ENCODE results near the gene B4GALT2. TPM values are rescaled to one million over a fixed set of nuclear protein-coding genes. Genes with fewer than 3 reads are reported as not detected.
A peak's percentile ranks its signal among the peaks of the same experiment; 100 is the strongest.

B4GALT2 gene, protein sequence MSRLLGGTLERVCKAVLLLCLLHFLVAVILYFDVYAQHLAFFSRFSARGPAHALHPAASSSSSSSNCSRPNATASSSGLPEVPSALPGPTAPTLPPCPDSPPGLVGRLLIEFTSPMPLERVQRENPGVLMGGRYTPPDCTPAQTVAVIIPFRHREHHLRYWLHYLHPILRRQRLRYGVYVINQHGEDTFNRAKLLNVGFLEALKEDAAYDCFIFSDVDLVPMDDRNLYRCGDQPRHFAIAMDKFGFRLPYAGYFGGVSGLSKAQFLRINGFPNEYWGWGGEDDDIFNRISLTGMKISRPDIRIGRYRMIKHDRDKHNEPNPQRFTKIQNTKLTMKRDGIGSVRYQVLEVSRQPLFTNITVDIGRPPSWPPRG
- total RNA-seq = 10 to 100 TPM; 34.8 to 63.9 TPM

DNA sequence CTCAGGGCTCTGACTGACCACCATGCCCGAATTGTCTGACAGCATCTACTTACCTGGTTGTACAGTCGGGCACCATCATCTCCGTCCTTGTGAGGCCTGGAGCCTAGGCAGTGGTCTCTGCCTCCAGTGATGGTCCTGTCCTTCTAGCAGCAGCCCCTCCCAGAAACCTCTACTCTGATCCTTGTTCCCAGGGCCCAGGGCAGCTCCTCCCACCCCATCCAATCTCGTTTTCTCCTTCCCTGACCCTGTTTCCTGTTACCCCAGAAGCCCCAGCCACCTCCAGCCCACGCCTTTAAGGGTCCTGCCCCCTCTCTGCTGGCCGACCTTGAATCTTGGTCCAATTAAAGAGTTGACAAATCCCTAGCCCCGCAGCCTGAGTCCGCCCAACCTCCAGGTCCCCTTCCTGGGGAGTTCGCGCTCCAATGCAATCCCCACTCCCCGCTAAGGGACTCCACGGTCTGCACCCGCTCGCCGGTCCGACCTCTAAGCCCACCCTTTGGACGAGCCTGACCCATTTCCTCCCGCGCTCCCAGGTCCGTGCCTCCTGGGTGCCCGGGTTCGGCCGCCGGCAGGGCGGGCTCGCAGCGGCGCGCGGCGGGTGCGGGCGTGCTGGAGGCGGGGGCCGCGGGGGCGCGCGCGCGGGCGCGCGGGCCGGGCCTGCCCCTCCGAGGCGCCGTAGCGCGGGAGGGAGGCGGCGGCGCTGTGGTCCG, at the start of gene B4GALT2:
Gene B4GALT2 (plus strand): TSS at position 660 of the 710 bp plus-strand sequence. CDS start 1,951 bp downstream, outside the sequence.
- intact Hi-C loops (cut with DNase I) = no loop called here
- TF ChIP-seq POLR2AphosphoS5 (IDR thresholded peaks at IDR 0.05) = no peak
- no peak for TF ChIP-seq POLR2A (IDR thresholded peaks at IDR 0.05)
- TF ChIP-seq, protein P1, sequence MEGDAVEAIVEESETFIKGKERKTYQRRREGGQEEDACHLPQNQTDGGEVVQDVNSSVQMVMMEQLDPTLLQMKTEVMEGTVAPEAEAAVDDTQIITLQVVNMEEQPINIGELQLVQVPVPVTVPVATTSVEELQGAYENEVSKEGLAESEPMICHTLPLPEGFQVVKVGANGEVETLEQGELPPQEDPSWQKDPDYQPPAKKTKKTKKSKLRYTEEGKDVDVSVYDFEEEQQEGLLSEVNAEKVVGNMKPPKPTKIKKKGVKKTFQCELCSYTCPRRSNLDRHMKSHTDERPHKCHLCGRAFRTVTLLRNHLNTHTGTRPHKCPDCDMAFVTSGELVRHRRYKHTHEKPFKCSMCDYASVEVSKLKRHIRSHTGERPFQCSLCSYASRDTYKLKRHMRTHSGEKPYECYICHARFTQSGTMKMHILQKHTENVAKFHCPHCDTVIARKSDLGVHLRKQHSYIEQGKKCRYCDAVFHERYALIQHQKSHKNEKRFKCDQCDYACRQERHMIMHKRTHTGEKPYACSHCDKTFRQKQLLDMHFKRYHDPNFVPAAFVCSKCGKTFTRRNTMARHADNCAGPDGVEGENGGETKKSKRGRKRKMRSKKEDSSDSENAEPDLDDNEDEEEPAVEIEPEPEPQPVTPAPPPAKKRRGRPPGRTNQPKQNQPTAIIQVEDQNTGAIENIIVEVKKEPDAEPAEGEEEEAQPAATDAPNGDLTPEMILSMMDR (IDR thresholded peaks at IDR 0.05) = no peak
- no peaks in the 10 kb centered on the region for H3K27me3 ChIP-seq (replicated peaks; ENCODE audit: insufficient read depth)
- no peaks in the 10 kb centered on the region for H3K9me3 ChIP-seq
- H3K36me3 ChIP-seq = peaks cover 0 to 9% of the 10 kb centered on the region in 2 donors
- H3K4me3 ChIP-seq = peak within 1 kb of the TSS; percentile 65 to 68
- H3K27ac ChIP-seq = peak within 1 kb of the TSS; percentile 50 to 60
- H3K4me1 ChIP-seq (replicated peaks) = peaks cover 30% of the 10 kb centered on the region
- WGBS = 18% methylated on average over 17 of the region's 54 CpGs
- DNase-seq (ENCODE audit: low spot score) = peak; percentile 30

DNA sequence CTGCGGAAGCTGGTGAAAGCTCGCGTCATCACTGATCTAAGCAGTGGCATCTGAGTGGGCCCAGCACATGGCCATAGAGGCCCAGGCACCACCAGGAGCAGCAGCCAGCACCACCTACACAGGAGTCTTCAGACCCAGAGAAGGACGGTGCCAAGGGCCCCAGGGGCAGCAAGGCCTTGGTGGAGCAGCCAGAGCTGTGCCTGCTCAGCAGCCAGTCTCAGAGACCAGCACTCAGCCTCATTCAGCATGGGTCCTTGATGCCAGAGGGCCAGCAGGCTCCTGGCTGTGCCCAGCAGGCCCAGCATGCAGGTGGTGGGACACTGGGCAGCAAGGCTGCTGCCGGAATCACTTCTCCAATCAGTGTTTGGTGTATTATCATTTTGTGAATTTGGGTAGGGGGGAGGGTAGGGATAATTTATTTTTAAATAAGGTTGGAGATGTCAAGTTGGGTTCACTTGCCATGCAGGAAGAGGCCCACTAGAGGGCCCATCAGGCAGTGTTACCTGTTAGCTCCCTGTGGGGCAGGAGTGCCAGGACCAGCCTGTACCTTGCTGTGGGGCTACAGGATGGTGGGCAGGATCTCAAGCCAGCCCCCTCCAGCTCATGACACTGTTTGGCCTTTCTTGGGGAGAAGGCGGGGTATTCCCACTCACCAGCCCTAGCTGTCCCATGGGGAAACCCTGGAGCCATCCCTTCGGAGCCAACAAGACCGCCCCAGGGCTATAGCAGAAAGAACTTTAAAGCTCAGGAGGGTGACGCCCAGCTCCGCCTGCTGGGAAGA, 48.7 kb upstream of the B4GALT2 start:
- no peak overlapping the region for H3K4me3 ChIP-seq
- H3K27me3 ChIP-seq (replicated peaks; ENCODE audit: insufficient read depth) = no peaks in the 10 kb centered on the region
- TF ChIP-seq, protein P1 (IDR thresholded peaks at IDR 0.05) = peak in 3 of 4 experiments; percentile 14 to 37 (median 35)
- TF ChIP-seq POLR2A (IDR thresholded peaks at IDR 0.05) (no peak), POLR2AphosphoS5 (IDR thresholded peaks at IDR 0.05) (no peak)
- no peak overlapping the region for H3K27ac ChIP-seq
- no peaks in the 10 kb centered on the region for H3K36me3 ChIP-seq
- no peaks in the 10 kb centered on the region for H3K4me1 ChIP-seq (replicated peaks)
- H3K9me3 ChIP-seq = no peaks in the 10 kb centered on the region
- no peak for DNase-seq (ENCODE audit: low spot score)
- 97% methylated on average over 6 of the region's 10 CpGs for WGBS
- intact Hi-C loops (cut with DNase I) = loop anchor here (5.0 kb wide), 1 partner anchor 403 kb away; no protein-coding TSS in a partner anchor

DNA sequence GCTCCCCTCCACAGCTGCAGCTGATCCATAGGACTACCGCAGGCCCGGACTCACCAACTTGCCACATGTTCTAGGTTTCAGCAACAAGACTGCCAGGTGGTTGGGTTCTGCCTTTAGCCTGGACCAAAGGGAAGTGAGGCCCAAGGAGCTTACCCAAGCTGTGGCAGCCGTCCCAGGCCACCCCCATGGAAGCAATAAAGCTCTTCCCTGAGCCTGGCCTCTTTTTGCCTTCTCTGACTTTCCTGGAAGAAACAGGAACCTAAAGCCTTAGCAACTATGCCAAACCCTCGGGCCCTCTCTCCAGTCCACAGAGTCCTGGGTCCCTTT, 48.1 kb upstream of the B4GALT2 start:
- Histone ChIP-seq H3K4me1 (replicated peaks) (no peaks in the 10 kb centered on the region), H3K36me3 (no peaks in the 10 kb centered on the region), H3K4me3 (no peak overlapping the region), H3K9me3 (no peaks in the 10 kb centered on the region), H3K27me3 (replicated peaks; ENCODE audit: insufficient read depth) (no peaks in the 10 kb centered on the region), H3K27ac (no peak overlapping the region)
- no peak for DNase-seq (ENCODE audit: low spot score)
- TF ChIP-seq POLR2A (IDR thresholded peaks at IDR 0.05) (no peak), POLR2AphosphoS5 (IDR thresholded peaks at IDR 0.05) (no peak)
- TF ChIP-seq, protein P1 (IDR thresholded peaks at IDR 0.05) = no peak
- intact Hi-C loops (cut with DNase I) = loop anchor here (5.0 kb wide), 1 partner anchor 404 kb away; no protein-coding TSS in a partner anchor
- 65% methylated on average over 4 of the region's 4 CpGs for WGBS

DNA sequence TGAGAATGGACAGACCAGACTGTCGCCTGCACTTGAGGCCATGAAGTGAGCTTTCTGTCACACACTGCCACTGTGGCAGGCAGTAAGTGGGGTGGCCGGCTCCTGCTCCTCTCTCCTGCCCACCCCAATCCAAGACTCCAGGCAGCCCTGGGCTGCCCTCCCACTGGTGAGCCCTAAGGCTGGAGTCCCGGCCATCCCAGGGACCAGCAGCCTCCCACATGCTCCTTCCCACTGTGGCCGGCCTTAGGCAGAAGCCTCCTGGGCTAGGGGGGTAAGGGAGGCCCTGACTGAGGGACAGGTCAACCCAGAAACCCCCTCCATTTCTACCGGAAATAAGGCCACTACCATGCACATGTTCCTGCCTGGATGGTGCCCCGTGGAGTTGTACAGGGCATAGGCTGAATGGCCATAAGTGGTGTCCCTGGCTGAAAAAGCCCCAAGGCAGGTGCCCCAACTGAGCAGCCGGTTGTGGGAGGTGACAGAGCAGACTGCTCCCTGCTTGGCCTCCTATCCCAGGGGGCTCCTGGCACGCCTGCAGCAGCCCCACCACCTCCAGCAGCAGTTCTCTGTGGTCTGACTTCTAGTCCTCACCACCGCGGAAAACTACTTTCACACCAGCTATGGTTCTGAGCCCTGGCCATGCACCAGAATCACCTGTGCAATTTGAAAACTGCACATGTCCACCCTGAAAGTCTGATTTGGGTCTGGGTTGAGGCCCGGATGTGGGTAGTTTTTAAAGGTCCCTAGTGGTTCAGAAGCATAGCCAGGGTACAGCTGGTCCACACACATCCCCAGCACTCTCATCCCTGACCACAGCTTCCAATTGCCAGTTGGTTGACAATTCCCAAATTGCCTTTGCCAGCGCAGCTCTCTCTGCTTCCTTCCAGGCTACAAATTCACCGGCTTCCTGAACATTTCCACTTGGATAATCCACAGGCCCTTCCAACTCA, 47.0 kb upstream of the B4GALT2 start:
- no peak for TF ChIP-seq POLR2AphosphoS5 (IDR thresholded peaks at IDR 0.05)
- no peak for TF ChIP-seq POLR2A (IDR thresholded peaks at IDR 0.05)
- TF ChIP-seq, protein P1 (IDR thresholded peaks at IDR 0.05) = no peak
- 91% methylated on average over 13 of the region's 13 CpGs for WGBS
- Histone ChIP-seq H3K9me3 (no peaks in the 10 kb centered on the region), H3K27ac (no peak overlapping the region), H3K36me3 (no peaks in the 10 kb centered on the region), H3K4me1 (replicated peaks) (no peaks in the 10 kb centered on the region), H3K4me3 (no peak overlapping the region), H3K27me3 (replicated peaks; ENCODE audit: insufficient read depth) (no peaks in the 10 kb centered on the region)
- intact Hi-C loops (cut with DNase I) = loop anchor here (5.0 kb wide), 1 partner anchor 405 kb away; no protein-coding TSS in a partner anchor
- no peak for DNase-seq (ENCODE audit: low spot score)
